HT-29 (cell line): Measurements from ENCODE around the gene RMND5B. TPM values are rescaled to one million over a fixed set of nuclear protein-coding genes. Genes with fewer than 3 reads are reported as not detected.

Experiments used
- total RNA-seq: library from RNA; depleted of rRNA; stranded (reverse); fragments of >200 nt; shearing (Covaris generic); gene quantifications from 2 replicates; pipeline ENCODE4 v1.2.3, GENCODE V29; 2014; rRNA removed

Gene RMND5B
- total RNA-seq, 1 experiment from 2014 or later: 50.0 TPM

Other genes starting within 250 kb of the RMND5B start
- gene PROP1, start 134.8 kb upstream of the RMND5B start, total RNA-seq: not detected in 2 replicates
- 0.39 and 0.81 TPM in 2 replicates for gene N4BP3, start 17.5 kb upstream of the RMND5B start, total RNA-seq
- gene NHP2, start 22.9 kb downstream of the RMND5B start, total RNA-seq: 413 and 485 TPM in 2 replicates
- gene GMCL2, start 56.4 kb downstream of the RMND5B start, total RNA-seq: not detected in 2 replicates
- 212 and 225 TPM in 2 replicates for gene HNRNPAB, start 73.5 kb downstream of the RMND5B start, total RNA-seq
- 46.0 and 59.0 TPM in 2 replicates for gene PHYKPL, start 101.8 kb downstream of the RMND5B start, total RNA-seq